Endothelial cell of hepatic sinusoid (primary cell): ENCODE data around the gene SGMS1.

Experiments
- in situ Hi-C: cut with HindIII; loops from 2 replicates; pipeline ENCODE4 v1.10.0; 2017; ENCODE audit warnings: low sequenced_read_pairs

The SGMS1 gene

DNA sequence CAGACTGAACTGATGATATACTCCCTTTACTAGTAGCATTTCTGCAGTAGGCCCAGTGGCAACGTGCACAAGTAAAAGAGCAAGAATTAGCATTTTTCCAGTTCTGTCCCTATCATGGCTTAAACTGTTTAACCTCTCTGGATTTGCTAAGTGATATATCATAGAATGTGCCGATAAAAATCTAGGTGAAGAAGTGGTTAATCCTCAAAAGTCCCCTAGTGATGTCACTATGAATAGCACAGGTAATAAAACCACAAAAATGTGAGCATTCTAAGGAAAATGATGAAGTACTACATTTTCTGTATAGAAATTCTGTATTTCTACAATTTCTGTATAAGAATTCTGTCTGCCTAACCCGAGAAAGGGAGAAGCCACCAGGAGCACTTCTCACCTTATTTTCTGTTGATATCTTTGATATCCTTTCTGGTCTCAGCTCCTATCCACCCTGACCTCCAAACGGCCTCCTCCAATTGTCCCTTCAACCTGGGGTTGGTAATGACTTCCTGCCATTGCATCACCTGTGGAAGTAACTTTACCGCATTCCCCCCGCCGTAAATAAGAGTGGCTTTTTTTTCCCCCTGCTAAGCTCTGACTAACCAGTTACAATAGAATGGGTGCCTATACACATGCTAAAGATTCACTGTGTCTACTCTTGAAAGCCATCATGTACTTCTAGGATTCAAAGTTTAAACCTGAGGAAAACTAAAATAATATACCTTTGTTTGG, 216.5 kb downstream of the SGMS1 start:
- in situ Hi-C loops = no loop called here

DNA sequence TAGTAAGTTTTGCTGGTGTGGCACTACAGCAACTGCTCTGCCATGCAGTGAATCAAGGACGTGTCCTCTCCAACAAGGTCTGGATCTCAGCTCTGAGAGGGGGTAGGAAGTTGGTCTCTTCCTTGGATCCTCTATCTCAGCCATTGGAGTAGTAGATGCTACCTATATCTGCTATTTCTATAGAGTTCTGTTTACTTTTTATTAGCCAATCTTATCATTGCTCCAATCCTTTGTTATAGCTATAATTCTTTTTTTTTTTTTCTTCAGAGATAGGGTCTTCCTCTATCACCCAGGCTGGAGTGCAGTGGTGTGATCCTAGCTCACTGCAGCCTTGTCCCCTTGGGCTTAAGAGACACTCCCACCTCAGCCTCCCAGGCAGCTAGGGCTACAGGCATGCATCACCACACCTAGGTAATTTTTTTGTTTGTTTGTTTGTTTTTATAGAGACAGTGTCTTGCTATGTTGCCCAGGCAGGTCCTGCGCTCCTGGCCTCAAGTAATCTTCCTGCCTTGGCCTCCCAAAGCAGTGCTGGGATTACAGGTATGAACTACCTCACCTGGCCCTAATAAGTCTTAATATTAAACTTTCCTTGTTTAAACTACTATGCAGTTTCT, 217.2 kb downstream of the SGMS1 start:
- in situ Hi-C loops = no loop called here

DNA sequence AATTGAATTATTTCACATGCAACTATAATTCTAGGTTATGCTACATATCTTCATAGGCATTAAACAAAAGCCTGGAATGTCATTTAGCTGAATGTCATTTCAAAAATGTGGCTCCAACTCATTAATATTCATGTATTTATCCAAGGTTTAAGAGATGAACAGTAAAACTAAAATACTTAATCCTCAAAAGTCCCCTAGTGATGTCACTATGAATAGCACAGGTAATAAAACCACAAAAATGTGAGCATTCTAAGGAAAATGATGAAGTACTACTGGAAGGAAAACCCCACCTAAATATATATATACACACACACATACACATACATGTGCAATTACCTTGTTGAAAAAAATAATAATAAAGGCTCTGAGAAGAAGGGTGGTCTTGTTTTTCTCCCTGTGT, 218.0 kb downstream of the SGMS1 start:
- in situ Hi-C loops = no loop called here

DNA sequence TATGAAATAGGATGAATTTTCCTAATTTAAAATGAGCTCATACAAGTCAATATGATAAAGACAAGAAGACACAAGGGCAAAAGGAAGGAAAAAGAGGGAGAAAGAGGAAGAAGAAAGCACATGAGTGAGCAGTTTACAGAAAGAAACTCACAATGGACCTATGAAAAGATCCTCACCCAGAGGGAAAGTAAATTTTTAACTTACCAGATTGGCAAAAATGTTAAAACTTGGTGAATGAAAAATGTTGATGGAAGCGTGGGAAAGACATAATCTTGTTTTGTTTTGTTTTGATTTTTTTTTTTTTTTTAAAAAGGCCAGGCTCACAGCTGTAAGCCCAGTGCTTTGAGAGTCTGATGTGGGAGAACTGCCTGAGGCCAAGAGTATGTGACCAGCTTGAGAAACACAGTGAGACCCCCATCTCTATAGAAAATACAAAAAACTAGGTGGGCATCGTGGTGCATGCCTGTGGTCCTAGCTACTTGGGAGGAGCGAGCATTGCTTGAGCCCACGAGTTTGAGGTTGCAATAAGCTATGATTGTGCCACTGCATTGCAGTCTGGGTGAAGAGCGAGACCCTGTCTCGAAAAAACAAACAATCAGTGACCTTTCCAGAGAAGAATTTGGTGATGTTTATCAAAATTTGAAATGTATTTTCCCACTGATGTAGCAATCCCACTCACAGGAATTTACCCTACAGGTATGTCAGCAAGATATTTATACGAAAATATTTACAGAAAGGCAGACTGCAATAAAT, 219.6 kb downstream of the SGMS1 start:
- in situ Hi-C loops = no loop called here

DNA sequence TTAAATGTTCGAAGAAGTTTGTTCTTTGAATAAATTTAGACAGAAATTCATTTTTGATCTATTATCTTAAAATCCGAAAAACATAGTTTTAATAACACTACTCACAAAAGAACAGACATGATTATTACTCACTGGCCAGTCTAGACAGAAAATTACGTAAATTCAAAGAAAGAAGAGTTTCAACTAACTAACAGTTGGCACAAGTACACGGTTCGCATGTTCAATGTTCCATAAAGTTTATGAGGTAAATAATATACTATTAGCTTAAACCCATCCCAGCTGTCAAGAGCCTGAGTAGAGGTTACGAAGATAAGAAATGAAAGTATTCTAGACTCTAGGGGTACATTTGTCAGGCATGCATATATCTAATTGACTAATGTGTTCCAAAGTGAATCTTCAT, 220.7 kb downstream of the SGMS1 start:
- in situ Hi-C loops = no loop called here

DNA sequence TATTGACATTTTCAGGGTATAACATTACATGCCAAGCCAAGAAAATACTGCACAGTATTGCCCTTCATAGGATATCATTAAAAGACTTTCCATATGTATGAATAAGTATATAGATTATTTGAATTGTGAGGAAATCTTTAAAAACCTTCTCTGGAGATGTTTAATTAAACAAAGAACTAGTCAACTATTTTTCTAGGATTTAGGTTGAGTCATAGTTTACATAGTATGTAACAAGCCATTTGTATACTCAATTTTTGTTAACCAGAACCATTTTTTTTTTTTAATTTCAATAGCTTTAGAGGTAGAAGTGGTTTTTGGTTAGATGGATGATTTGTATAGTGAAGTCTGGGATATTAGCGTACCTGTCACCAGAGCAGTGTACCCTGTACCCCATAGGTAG, 221.3 kb downstream of the SGMS1 start:
- in situ Hi-C loops = no loop called here

DNA sequence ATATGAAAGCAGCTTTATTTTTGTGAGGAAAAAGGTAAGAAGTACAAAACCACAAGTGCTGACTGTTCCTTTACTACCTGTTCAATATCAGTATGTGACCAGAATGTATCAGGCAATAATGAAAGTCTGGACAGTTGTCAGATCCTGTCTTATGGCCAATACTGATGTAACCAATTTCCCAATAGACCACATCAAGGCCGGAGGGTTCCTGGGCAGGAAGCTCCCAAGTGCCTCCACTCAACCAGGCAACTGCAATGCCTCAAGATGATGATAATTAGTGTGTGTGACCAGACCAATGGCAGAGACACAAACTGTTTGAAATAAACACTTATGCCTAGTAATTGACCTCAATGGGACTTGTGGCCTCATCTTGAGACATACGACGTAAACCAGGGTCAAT, 223.1 kb downstream of the SGMS1 start:
- in situ Hi-C loops = no loop called here

DNA sequence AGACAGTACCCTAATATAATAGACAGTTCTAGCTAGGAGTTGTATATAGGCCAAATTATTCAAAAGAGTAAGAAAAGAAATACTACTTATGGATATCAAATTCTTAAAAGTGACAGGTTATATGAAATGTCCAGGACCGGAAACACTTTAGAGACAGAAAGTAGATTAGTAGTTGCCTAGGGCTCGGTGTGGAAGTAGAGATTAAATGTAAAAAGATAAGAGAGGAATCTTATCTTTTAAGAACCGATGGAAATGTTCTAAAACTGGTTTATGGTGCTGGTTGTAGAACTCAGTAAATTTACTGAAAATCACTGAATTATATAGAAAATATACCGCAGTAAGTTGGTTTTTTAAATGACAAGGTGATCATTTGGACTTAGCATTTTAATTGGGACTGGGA, 224.9 kb downstream of the SGMS1 start:
- in situ Hi-C loops = no loop called here

DNA sequence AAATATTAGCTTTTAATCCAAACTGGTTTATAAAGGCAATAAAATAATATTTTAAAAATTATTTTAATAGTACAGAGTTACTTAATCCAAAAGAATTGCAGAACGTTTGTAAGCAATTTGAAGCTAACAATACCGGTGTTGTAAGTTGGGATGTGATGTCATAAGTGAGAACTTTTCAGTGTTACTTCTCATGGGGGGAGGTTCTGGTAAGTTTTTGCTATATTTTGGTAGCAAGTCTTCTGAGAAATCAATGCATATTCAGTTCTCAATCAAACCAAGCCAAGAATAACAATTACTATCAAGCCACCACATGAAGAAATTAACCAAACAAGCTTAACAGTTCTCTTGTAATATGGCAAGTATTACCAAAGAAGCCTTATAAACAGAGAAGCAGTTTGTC, 225.4 kb downstream of the SGMS1 start:
- in situ Hi-C loops = no loop called here

DNA sequence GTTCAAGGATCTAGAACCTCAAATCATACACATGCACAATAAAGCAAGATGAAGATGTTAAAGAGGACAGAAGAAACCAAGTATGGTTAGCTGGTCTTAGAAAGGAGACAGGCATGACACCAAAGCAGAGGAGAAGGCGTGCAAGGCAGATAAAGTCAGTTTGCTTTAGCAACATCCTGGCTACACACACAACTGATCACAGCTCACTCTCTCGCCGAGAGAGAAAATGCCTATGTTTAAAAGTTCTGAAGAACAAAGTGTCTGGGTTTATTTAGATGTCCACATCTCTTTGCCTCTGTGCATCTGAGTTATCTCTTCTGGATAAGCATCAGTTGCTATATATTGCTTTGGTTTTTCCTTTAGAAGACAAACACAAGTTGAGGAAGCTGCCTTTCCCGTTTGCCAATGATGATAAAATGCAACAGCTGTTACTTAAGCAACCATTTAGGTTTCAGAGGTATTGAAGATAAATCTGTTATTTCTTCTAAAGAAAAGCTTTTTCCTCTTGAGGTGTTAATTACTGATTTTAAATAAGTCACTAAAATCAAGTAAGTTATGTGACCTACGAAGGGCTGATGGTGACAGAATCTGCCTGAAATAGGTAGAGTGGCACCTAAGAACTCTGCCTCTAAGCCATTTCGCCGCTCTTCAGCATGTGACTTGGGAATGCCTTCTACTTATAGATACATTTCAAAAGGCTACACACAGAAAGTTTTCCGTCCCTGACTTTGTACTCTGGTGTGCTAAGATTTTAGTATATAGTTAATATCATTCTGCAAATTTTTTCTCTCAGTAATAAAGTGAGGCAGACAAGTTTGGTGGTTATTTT, 226.2 kb downstream of the SGMS1 start:
- in situ Hi-C loops = no loop called here

DNA sequence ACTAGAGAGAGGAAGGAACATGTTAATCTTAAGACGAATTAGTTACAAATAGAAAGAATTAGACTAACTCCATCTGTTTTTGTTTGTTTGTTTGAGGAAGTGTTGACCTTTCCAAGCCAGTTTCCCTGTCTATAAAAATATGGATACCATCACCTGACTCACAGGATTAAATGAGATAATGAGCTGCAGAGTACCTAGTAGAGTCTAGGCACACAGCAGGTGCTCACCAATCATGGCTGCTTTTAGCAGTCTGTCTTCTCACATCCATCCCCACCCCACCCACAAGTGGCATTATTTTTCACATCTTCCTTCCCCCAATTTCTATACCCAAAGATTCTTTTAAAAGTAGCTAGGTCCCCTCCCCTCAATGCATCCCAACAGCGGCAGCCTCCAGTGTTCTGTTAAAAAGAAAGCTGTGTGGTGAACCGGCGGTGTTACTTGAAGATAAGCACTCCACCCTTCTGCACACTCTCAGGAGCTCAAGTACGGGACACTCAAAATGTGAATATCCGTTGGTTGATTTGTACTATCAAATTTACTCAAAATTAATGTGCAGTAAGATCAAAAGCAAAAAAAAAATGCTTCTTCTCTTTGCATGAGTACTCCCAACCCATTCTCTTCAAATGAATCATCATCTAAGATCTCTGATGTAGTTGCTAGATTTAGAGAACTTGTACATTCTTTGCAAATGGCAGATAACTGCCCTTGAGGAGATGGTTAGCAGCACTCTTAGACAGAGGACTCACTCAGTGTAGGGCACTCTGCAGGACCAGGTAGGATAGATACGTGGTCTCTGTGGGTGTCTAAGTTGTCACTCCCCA, 227.1 kb downstream of the SGMS1 start:
- in situ Hi-C loops = no loop called here

DNA sequence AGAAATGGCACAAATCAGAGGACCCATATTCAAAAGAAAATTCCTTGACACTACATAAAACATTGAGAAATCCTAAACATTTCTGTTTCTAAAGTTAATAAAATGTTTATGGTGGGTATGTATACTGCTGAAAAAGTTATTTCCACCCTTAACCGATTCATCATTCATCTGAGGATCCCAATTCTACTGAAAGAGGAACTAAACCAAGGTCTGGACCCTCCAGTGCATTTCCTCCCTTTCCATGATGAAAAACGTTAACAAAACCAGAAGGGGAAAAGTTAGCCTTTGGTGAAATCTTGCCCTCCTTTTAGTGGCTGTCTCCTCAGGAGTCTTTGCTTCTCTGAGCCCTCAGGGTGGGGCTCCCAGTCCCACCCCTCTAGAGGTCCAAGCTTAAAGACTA, 227.9 kb downstream of the SGMS1 start:
- in situ Hi-C loops = no loop called here

DNA sequence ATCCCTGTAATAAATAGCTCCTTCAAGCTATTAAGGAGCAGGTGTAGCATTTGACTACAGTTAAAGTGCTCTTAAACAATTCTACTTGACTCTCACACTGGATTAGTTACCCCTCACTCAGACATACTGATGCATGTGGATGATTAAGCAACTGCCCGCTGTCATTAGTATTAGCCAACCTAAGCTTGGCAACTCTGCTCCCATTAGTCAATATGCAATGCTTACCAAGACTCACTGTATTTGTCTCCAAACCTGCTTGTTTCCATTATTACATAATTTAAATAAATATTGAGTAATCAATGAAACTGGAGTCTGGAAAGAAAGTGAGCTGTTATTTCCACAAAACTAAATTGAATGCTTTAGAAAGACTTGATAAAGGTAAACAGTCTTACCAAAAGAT, 228.5 kb downstream of the SGMS1 start:
- in situ Hi-C loops = no loop called here

DNA sequence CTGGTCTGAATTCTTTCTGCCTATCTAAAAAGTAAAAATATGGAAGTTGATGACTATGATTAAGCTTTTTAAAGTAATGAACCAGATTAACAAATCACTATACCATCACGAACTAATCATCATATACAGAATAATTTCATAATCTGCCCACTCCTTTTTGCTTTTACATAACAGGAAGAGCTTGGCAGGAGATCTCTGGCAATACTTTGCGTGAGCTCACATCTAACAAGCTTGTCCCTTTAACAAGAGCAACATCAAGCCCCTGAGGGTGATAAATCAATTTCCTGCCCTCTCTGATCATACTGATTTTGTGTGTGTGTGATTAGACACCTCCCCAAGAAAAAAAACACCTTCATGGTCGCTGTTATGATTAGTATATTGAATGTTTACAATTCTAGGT, 228.9 kb downstream of the SGMS1 start:
- in situ Hi-C loops = no loop called here

DNA sequence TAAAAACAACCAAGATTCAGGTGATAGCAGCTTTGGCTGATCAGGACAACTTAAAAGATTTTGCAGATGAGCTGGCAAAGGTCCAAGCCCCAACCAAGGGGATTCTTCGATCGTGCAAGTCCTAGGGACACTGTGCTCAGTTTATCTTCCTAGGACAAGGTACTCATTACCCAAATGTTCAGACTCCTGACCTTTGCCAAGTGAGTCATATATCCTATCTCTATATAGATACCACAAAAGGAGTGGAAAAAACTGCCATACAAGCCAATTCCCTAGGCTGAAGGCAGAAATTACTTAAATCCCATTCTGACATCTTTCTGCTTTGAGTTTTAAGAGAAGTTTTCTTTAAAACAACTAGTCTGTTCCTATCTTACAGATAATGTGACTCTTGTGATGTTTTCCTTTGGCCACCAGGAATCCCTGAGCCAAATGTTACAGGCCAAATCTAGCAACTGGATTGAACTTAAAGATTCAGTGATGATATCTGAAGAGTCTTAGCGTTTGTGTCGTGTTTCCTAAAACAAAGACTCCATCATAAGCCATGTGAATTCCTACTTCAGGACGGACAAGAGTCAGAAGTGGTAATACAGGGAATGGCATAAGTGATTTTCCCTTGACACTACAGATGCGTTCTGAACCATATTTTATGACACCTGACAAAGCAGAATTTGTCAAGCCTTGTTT, 229.8 kb downstream of the SGMS1 start:
- in situ Hi-C loops = no loop called here

DNA sequence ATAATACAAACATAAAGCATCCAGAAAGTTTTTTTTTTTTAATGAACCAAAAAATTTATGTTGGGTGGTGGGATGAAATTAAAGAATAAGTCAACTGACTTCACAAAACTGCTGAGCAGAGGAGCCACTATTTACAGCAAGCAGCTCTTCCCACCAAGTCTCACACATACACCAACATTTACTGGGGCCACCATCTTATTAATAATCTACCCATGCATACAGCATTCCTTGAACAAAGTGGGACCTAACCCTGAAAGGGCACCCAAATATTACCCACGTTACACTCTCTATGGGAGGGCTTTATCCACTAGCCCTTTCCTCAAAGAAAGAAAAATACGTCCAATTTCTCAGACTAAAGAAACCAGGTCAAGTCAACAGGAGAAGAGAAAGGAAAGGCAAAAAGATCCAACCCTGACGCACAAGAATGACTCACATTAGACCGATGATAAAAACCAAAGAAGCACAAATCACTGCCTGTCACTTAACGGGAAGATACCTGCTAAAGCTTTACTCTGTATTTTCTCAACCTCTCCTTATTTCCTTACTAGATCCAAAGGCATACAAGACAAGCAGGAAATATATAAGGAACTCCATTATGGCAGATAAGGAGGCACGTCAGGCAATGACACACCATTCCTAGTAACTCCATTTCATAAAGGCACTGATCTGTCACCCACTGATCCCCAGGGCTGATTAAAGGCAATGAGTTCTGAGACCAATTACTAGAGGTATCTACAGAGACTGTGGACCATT, 230.6 kb downstream of the SGMS1 start:
- in situ Hi-C loops = no loop called here

DNA sequence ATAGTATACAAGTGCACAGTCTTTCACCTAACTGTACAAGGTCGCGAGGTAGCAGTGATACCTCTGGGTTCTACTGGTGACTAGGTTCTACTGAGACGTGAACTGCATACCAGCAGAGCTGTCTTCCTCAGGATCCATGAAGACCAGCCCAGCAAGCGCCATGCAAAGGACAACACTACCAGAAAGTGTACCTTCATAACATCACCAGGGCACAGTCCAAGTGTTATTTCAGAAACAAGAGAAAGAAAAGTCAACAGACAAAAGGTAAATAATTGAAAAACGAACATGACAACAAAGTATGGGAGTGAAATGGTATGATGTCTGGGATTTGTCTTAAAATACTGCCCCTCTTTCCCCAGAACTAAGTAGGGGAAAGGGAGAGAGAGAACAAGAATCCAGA, 231.3 kb downstream of the SGMS1 start:
- in situ Hi-C loops = no loop called here

DNA sequence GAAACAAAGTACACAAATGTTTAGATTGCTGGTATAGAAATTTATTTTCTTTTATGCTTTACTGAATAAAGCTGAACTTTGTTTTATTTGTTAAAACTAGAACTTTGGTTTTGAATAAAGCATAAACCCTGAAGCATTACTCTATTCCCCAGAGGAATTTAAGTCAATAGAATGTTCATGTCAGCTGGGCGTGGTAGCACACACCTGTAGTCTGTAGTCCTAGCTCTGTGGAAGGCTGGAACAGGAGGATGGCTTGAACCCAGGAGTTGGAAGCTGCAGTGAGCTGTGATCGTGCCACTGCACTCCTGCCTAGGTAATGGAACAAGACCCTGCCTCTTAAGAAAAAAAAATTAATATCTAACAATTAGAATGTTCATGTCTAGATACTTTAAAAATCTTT, 233.5 kb downstream of the SGMS1 start:
- in situ Hi-C loops = no loop called here

DNA sequence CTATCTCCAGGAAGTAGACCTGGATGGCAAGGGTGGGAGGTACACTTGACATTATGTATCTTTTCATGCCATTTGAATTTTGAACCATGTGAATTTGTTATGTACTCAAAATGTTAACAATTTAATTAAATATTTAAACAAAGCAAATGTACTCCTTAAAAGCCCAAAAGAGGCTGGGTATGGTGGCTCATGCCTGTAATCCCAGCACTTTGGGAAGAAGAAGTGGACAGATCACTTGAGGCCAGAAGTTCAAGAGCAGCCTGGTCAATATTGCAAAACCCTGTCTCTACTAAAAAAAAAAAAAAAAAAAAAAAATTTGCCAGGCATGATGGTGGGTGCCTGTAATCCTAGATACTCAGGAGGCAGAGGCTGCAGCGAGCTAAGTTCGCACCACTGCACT, 235.6 kb downstream of the SGMS1 start:
- in situ Hi-C loops = no loop called here
